Fibroblast of lung (primary cell): ENCODE measurements around the gene COMMD8. TPM values are rescaled to one million over a fixed set of nuclear protein-coding genes. Genes with fewer than 3 reads are reported as not detected.

Experiments used
- DNase-seq, 2 donors: peaks; one replicate each; pipeline versions ENCODE4 v3.0.0 to v3.0.0-alpha.2; 2010; ENCODE audit warnings: low read depth in 2 of 2
- H2AFZ ChIP-seq: 2 replicates; pipeline ENCODE4 v1.5.1; 2012; ENCODE audit warnings: low read length, control low read depth, inconsistent platforms
- H3K27ac ChIP-seq: 2 replicates; pipeline ENCODE4 v1.5.1; 2011; ENCODE audit warnings: low read length, control low read depth; ENCODE audit not compliant: insufficient read depth
- H3K27me3 ChIP-seq: 2 replicates; pipeline ENCODE4 v1.5.1; 2011; ENCODE audit warnings: mild to moderate bottlenecking, low read length; ENCODE audit not compliant: control insufficient read depth, insufficient read depth
- H3K36me3 ChIP-seq: 2 replicates; pipeline ENCODE4 v1.5.1; 2011; ENCODE audit warnings: low read length; ENCODE audit not compliant: control insufficient read depth, insufficient read depth
- H3K4me1 ChIP-seq: 2 replicates; pipeline ENCODE4 v1.5.1; 2011; ENCODE audit warnings: low read length; ENCODE audit not compliant: control insufficient read depth, insufficient read depth; ENCODE audit errors: extremely low read depth
- H3K4me2 ChIP-seq: 2 replicates; pipeline ENCODE4 v1.5.1; 2011; ENCODE audit warnings: low read length, control low read depth; ENCODE audit not compliant: insufficient read depth; ENCODE audit errors: extremely low read depth
- H3K4me3 ChIP-seq, 4 experiments: fragments of 200-600 bp in 1 of 4; sonication (generic) in 1 of 4; replicated peaks in 1 of 4; 2 replicates each; pipeline ENCODE4 v1.5.1; 2011 to 2016; ENCODE audit warnings: low read length in 4 of 4, low read depth in 3 of 4, mild to moderate bottlenecking in 3 of 4, control low read depth in 2 of 4, inconsistent platforms in 1 of 4, mixed read lengths in 1 of 4; ENCODE audit not compliant: insufficient read depth in 1 of 4; ENCODE audit errors: control extremely low read depth in 1 of 4
- H3K79me2 ChIP-seq: 2 replicates; pipeline ENCODE4 v1.5.1; 2012; ENCODE audit warnings: mild to moderate bottlenecking, low read length, inconsistent platforms; ENCODE audit not compliant: control insufficient read depth, insufficient read depth
- H3K9ac ChIP-seq: 2 replicates; pipeline ENCODE4 v1.5.1; 2011; ENCODE audit warnings: mild to moderate bottlenecking, low read length, control low read depth; ENCODE audit not compliant: insufficient read depth
- H3K9me3 ChIP-seq: 2 replicates; pipeline ENCODE4 v1.5.1; 2012; ENCODE audit warnings: low read depth, low read length; ENCODE audit not compliant: control insufficient read depth, insufficient read depth
- H4K20me1 ChIP-seq: 2 replicates; pipeline ENCODE4 v1.5.1; 2011; ENCODE audit warnings: low read length; ENCODE audit not compliant: control insufficient read depth, insufficient read depth; ENCODE audit errors: extremely low read depth
- CTCF ChIP-seq, 2 donors: IDR thresholded peaks in 1 of 2; conservative IDR thresholded peaks in 1 of 2; 1 replicate in 1 of 2; 2 replicates in 1 of 2; pipeline ENCODE4 v1.5.1; 2011 to 2012; ENCODE audit warnings: low read length in 2 of 2, control low read depth in 1 of 2, inconsistent platforms in 1 of 2, low read depth in 1 of 2, mild to moderate bottlenecking in 1 of 2
- EZH2 ChIP-seq: IDR thresholded peaks from 2 replicates; pipeline ENCODE4 v1.5.1; 2012; ENCODE audit warnings: low read length, control low read depth, mild to moderate bottlenecking; ENCODE audit errors: missing control alignments
- polyA plus RNA-seq, 2 donors: library from polyadenylated mRNA; depleted of rRNA in 1 of 2; stranded (reverse) in 1 of 2; unstranded in 1 of 2; fragments of >200 nt; gene quantifications; 2 replicates each; pipeline ENCODE4 v1.2.1, GENCODE V29; 2011 to 2012; ENCODE audit warnings: missing spikeins in 1 of 2
- total RNA-seq: library from RNA; depleted of rRNA; stranded (reverse); fragments of >200 nt; gene quantifications from 2 replicates; pipeline ENCODE4 v1.2.1, GENCODE V29; 2014

COMMD8 gene
- total and polyA plus RNA-seq, 2 donors (not counting 1 experiment from before 2014, with no cell fraction given), result 29.6 to 31.5 TPM

- peaks cover 7% of the 10 kb centered on the region for H3K4me1 ChIP-seq
- H4K20me1 ChIP-seq, result no peaks in the 10 kb centered on the region
- H3K79me2 ChIP-seq, result no peaks in the 10 kb centered on the region
- H2AFZ ChIP-seq, result no peak overlapping the region
- H3K27ac ChIP-seq, result no peak overlapping the region
- H3K9ac ChIP-seq, result no peak overlapping the region
- H3K36me3 ChIP-seq, result no peaks in the 10 kb centered on the region
- no peaks in the 10 kb centered on the region for H3K27me3 ChIP-seq
- no peak overlapping the region for H3K4me2 ChIP-seq
- no peak overlapping the region for H3K4me3 ChIP-seq
- TF ChIP-seq CTCF (conservative IDR thresholded peaks at IDR 0.05 in 1 of 2, IDR thresholded peaks at IDR 0.05 in 1 of 2; ENCODE audit: low read depth in 1 of 2, low read length in 2 of 2) (no peak), EZH2 (no peak)
- no peaks in the 10 kb centered on the region for H3K9me3 ChIP-seq
- no peak for DNase-seq
These were observed 15.3 kb upstream of the COMMD8 start for GRCh38 chr4:47478804-47479203.

- no peaks in the 10 kb centered on the region for H3K9me3 ChIP-seq
- no peaks in the 10 kb centered on the region for H3K36me3 ChIP-seq
- no peak overlapping the region for H3K27ac ChIP-seq
- no peak for DNase-seq
- H3K9ac ChIP-seq, result no peak overlapping the region
- no peak overlapping the region for H3K4me3 ChIP-seq
- TF ChIP-seq EZH2 (no peak), CTCF (conservative IDR thresholded peaks at IDR 0.05 in 1 of 2, IDR thresholded peaks at IDR 0.05 in 1 of 2; ENCODE audit: low read depth in 1 of 2, low read length in 2 of 2) (no peak)
- no peaks in the 10 kb centered on the region for H3K79me2 ChIP-seq
- H3K27me3 ChIP-seq, result no peaks in the 10 kb centered on the region
- H4K20me1 ChIP-seq, result no peaks in the 10 kb centered on the region
- peaks cover 2% of the 10 kb centered on the region for H3K4me1 ChIP-seq
- no peak overlapping the region for H2AFZ ChIP-seq
- H3K4me2 ChIP-seq, result no peak overlapping the region
These were observed 11.9 kb upstream of the COMMD8 start for GRCh38 chr4:47475411-47475810.

GRCh38 chr4:47474799-47475198 lies 11.3 kb upstream of the COMMD8 start:
- no peaks in the 10 kb centered on the region for H3K79me2 ChIP-seq
- no peak overlapping the region for H3K4me3 ChIP-seq
- no peak overlapping the region for H2AFZ ChIP-seq
- peaks cover 2% of the 10 kb centered on the region for H3K4me1 ChIP-seq
- no peak overlapping the region for H3K9ac ChIP-seq
- H3K27me3 ChIP-seq, result no peaks in the 10 kb centered on the region
- no peaks in the 10 kb centered on the region for H4K20me1 ChIP-seq
- DNase-seq, result no peak
- no peak overlapping the region for H3K27ac ChIP-seq
- no peaks in the 10 kb centered on the region for H3K9me3 ChIP-seq
- no peak for TF ChIP-seq EZH2
- TF ChIP-seq CTCF (conservative IDR thresholded peaks at IDR 0.05 in 1 of 2, IDR thresholded peaks at IDR 0.05 in 1 of 2; ENCODE audit: low read depth in 1 of 2, low read length in 2 of 2), result no peak
- no peaks in the 10 kb centered on the region for H3K36me3 ChIP-seq
- H3K4me2 ChIP-seq, result no peak overlapping the region
